GOT3 (cell line): ENCODE results near the gene CCNT2.
"Not testable (repeated sequence)": the region's sequence is repeated elsewhere in the genome, so short reads cannot be mapped to it uniquely, and the experiment has no call there.

Experiments
- DNase-seq: peaks from one replicate; lab custom pipeline; 2025; ENCODE audit warnings: mixed read lengths; lab: John Stamatoyannopoulos, UW

Gene CCNT2

GRCh38 chr2:134919341-134920210 lies 954 bp downstream of the CCNT2 start:
- DNase-seq = no peak

- no peak for DNase-seq
Measured at GRCh38 chr2:134924912-134925311, 6.3 kb downstream of the CCNT2 start.

GRCh38 chr2:134926231-134926931 lies 7.8 kb downstream of the CCNT2 start:
- no peak for DNase-seq

GRCh38 chr2:134927195-134927594 lies 8.6 kb downstream of the CCNT2 start:
- no peak for DNase-seq

GRCh38 chr2:134932864-134933526 lies 14.4 kb downstream of the CCNT2 start:
- no peak for DNase-seq

- no peak for DNase-seq
Measured at GRCh38 chr2:134933732-134934131, 15.1 kb downstream of the CCNT2 start.

- no peak for DNase-seq
Measured at GRCh38 chr2:134934150-134934549, 15.5 kb downstream of the CCNT2 start.

GRCh38 chr2:134934641-134935040 lies 16.0 kb downstream of the CCNT2 start:
- DNase-seq = no peak

- DNase-seq = no peak
Measured at GRCh38 chr2:134936691-134937090, 18.1 kb downstream of the CCNT2 start.

- no peak for DNase-seq
Measured at GRCh38 chr2:134943540-134943939, 24.9 kb downstream of the CCNT2 start.

- DNase-seq = no peak
Measured at GRCh38 chr2:134944975-134945374, 26.4 kb downstream of the CCNT2 start.

GRCh38 chr2:134946073-134946472 lies 27.5 kb downstream of the CCNT2 start:
- DNase-seq = no peak

- DNase-seq = no peak
Measured at GRCh38 chr2:134949981-134950708, 31.5 kb downstream of the CCNT2 start.

GRCh38 chr2:134950886-134951285 lies 32.3 kb downstream of the CCNT2 start:
- DNase-seq = no peak

- DNase-seq = no peak
Measured at GRCh38 chr2:134952608-134953007, 34.0 kb downstream of the CCNT2 start.

- no peak for DNase-seq
Measured at GRCh38 chr2:134954065-134954464, 35.4 kb downstream of the CCNT2 start.

- DNase-seq = no peak
Measured at GRCh38 chr2:134955744-134956143, 37.1 kb downstream of the CCNT2 start.

GRCh38 chr2:134957477-134957876 lies 38.9 kb downstream of the CCNT2 start:
- no peak for DNase-seq

GRCh38 chr2:134967166-134967565 lies 48.5 kb downstream of the CCNT2 start:
- DNase-seq = not testable (repeated sequence)

- DNase-seq = no peak
Measured at GRCh38 chr2:134973241-134974138, 54.9 kb downstream of the CCNT2 start.
